HG02623 (cell line): ENCODE results near the gene PAQR3.

Experiments
- ATAC-seq: cut with Tn5 transposase; IDR thresholded peaks from one replicate; pipeline ENCODE4 v1.9.1; 2021; ENCODE audit warnings: moderate library complexity; ENCODE audit not compliant: unreplicated experiment

PAQR3 gene

DNA sequence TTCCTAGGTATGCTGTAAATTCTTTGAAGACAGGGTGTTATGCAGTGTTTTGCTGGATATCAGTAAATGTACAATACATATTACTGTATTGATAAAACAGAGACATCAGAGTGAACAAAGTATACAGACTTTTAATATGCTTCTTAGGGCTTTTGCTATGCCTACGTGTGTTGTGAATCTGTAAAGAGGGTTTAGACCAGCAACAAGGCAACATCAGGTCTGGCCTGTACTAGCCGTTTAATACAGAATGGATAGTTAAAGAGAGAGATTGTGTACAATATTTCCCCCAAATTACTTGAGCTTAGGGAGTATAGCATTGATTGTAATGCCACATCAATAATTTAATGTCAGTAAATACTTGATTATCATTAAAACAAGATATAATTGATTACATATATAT is 75.2 kb downstream of the PAQR3 start:
- ATAC-seq = no peak

- ATAC-seq = peak; percentile 44
These were observed 75.9 kb downstream of the PAQR3 start for GRCh38 chr4:78863254-78863869.

DNA sequence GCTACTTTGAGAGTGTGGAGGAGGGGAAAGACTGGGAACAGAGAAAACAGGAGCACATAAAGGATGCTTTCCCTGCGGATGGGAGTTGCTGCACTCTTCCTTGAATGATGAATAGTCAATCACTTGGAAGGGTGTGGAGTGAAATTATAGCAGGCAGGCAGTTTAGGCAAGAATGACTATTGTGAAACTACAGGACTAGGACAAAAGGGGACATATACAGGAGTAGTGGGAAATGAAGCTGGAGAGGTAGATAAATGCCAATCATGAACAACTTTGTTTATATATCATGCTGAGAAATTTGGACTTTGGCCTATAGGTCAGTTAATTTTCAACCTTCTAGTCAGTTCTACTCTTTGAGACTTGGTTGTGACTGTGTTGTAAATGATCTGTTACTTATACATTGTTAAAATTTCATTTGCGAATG is 76.9 kb downstream of the PAQR3 start:
- ATAC-seq = no peak
